ENCODE measurements around the gene RMND5B. TPM values are rescaled to one million over a fixed set of nuclear protein-coding genes. Genes with fewer than 3 reads are reported as not detected.
"Not testable (repeated sequence)": the region's sequence is repeated elsewhere in the genome, so short reads cannot be mapped to it uniquely, and the experiment has no call there.

Gene RMND5B, protein sequence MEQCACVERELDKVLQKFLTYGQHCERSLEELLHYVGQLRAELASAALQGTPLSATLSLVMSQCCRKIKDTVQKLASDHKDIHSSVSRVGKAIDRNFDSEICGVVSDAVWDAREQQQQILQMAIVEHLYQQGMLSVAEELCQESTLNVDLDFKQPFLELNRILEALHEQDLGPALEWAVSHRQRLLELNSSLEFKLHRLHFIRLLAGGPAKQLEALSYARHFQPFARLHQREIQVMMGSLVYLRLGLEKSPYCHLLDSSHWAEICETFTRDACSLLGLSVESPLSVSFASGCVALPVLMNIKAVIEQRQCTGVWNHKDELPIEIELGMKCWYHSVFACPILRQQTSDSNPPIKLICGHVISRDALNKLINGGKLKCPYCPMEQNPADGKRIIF
- total RNA-seq, result 1 to 10 TPM; 3.7 to 5.6 TPM

GRCh38 chr5:178130576-178131445 is at the start of gene RMND5B:
Gene RMND5B (plus strand): TSS chr5:178131014. CDS start chr5:178138120, 7,106 bp downstream.
- ATAC-seq (peak; percentile 81), DNase-seq (peak; percentile 77)
- CTCF ChIA-PET, result interaction anchor here (1.0 to 3.5 kb wide), 3 partner anchors 11 to 15 kb away, joined by 3 to 28 read pairs (median 3); no protein-coding TSS in a partner anchor
- peaks cover 9% of the 10 kb centered on the region for H3K4me1 Mint-ChIP-seq
- H3K36me3 Mint-ChIP-seq, result peaks cover 4% of the 10 kb centered on the region
- H3K27ac Mint-ChIP-seq, result peak within 1 kb of the TSS; percentile 57
- peaks cover 5% of the 10 kb centered on the region for H3K27me3 Mint-ChIP-seq
- H3K4me3 Mint-ChIP-seq, result peak within 1 kb of the TSS; percentile 59
- H3K9me3 Mint-ChIP-seq (ENCODE audit: low read depth), result no peaks in the 10 kb centered on the region

- H3K4me3 Mint-ChIP-seq, result no peak overlapping the region
- ATAC-seq (no peak), DNase-seq (no peak)
- no peak overlapping the region for H3K27ac Mint-ChIP-seq
- no peaks in the 10 kb centered on the region for H3K36me3 Mint-ChIP-seq
- peaks cover 10% of the 10 kb centered on the region for H3K27me3 Mint-ChIP-seq
- no peaks in the 10 kb centered on the region for H3K9me3 Mint-ChIP-seq (ENCODE audit: low read depth)
- H3K4me1 Mint-ChIP-seq, result no peaks in the 10 kb centered on the region
- CTCF ChIA-PET, result no interaction called here
Measured at GRCh38 chr5:178081571-178082243, 49.1 kb upstream of the RMND5B start.

GRCh38 chr5:178083922-178084321 is 46.9 kb upstream of the RMND5B start:
- Mint-ChIP-seq H3K9me3 (ENCODE audit: low read depth) (no peaks in the 10 kb centered on the region), H3K27ac (no peak overlapping the region), H3K4me3 (no peak overlapping the region), H3K27me3 (peaks cover 8% of the 10 kb centered on the region), H3K4me1 (no peaks in the 10 kb centered on the region), H3K36me3 (no peaks in the 10 kb centered on the region)
- ATAC-seq, result no peak
- CTCF ChIA-PET, result no interaction called here
- DNase-seq, result no peak

GRCh38 chr5:178085316-178085715 is 45.5 kb upstream of the RMND5B start:
- H3K9me3 Mint-ChIP-seq (ENCODE audit: low read depth), result no peaks in the 10 kb centered on the region
- no peaks in the 10 kb centered on the region for H3K4me1 Mint-ChIP-seq
- H3K36me3 Mint-ChIP-seq, result no peaks in the 10 kb centered on the region
- H3K27ac Mint-ChIP-seq, result no peak overlapping the region
- CTCF ChIA-PET, result no interaction called here
- H3K4me3 Mint-ChIP-seq, result no peak overlapping the region
- DNase-seq, result no peak
- peaks cover 11% of the 10 kb centered on the region for H3K27me3 Mint-ChIP-seq
- no peak for ATAC-seq

- ATAC-seq (no peak), DNase-seq (no peak)
- Mint-ChIP-seq H3K9me3 (ENCODE audit: low read depth) (peaks cover under 1% of the 10 kb centered on the region), H3K27me3 (peaks cover 11% of the 10 kb centered on the region), H3K4me1 (peaks cover 3% of the 10 kb centered on the region), H3K27ac (no peak overlapping the region), H3K36me3 (no peaks in the 10 kb centered on the region), H3K4me3 (no peak overlapping the region)
- CTCF ChIA-PET, result no interaction called here
Measured at GRCh38 chr5:178086266-178086665, 44.5 kb upstream of the RMND5B start.

DNA sequence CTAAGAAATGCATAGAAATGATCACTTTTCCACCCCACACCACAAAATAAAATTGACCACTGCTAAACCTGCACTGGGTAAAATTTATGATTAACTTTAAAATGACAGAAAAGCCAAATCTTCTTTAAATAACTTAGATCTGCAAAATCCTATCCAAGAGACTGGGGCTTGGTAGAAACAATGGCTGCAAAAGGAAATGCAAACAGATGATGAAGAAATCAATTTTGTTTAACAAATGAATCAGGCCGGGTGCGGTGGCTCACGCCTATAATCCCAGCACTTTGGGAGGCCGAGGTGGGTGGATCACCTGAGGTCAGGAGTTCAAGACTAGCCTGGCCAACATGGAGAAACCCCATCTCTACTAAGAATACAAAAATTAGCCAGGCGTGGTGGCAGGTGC is 43.6 kb upstream of the RMND5B start:
- not testable (repeated sequence) for H3K36me3 Mint-ChIP-seq; H3K27ac Mint-ChIP-seq; DNase-seq; H3K4me3 Mint-ChIP-seq; H3K4me1 Mint-ChIP-seq; H3K9me3 Mint-ChIP-seq (ENCODE audit: low read depth); ATAC-seq
- CTCF ChIA-PET, result interaction anchor here (1.3 kb wide), 1 partner anchor 11 kb away, joined by 3 read pairs; no protein-coding TSS in a partner anchor
- H3K27me3 Mint-ChIP-seq, result peaks cover 11% of the 10 kb centered on the region

GRCh38 chr5:178090856-178091255 is 40.0 kb upstream of the RMND5B start:
- DNase-seq (no peak), ATAC-seq (no peak)
- Mint-ChIP-seq H3K9me3 (ENCODE audit: low read depth) (peaks cover 7% of the 10 kb centered on the region), H3K27me3 (peaks cover 8% of the 10 kb centered on the region), H3K27ac (no peak overlapping the region), H3K4me1 (peaks cover 9% of the 10 kb centered on the region), H3K36me3 (peaks cover 2% of the 10 kb centered on the region), H3K4me3 (no peak overlapping the region)
- CTCF ChIA-PET, result interaction anchor here (1.3 to 2.4 kb wide), 3 partner anchors 14 to 30 kb away, joined by 4 to 13 read pairs (median 9); no protein-coding TSS in a partner anchor

DNA sequence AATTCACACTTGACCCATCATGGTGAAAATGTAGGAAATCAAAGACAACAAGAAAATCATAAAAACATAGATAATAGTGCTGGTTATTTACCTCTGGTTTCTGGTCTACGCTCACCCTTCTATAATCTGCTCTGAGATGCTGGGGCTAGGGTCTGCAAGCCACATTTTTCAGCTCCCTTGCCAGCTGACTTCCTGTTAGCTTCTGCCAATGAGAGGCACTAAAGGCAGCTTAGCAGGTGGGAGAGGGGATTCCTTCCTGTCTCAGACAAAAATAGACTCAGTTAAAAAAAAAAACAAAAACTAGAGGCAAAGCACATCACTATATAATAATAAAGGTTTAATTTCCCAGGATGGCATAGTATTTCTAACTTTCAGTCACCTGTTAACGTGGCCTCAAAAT is 37.7 kb upstream of the RMND5B start:
- H3K36me3 Mint-ChIP-seq, result peaks cover 2% of the 10 kb centered on the region
- peaks cover 6% of the 10 kb centered on the region for H3K27me3 Mint-ChIP-seq
- peaks cover 9% of the 10 kb centered on the region for H3K4me1 Mint-ChIP-seq
- no peak overlapping the region for H3K4me3 Mint-ChIP-seq
- DNase-seq, result no peak
- no peak for ATAC-seq
- peaks cover 7% of the 10 kb centered on the region for H3K9me3 Mint-ChIP-seq (ENCODE audit: low read depth)
- CTCF ChIA-PET, result interaction anchor here (0.7 kb wide), 3 partner anchors 11 to 214 kb away, joined by 3 to 4 read pairs (median 4); no protein-coding TSS in a partner anchor
- H3K27ac Mint-ChIP-seq, result no peak overlapping the region

- DNase-seq, result no peak
- CTCF ChIA-PET, result no interaction called here
- H3K4me3 Mint-ChIP-seq, result no peak overlapping the region
- ATAC-seq, result no peak
- H3K36me3 Mint-ChIP-seq, result peaks cover 2% of the 10 kb centered on the region
- H3K4me1 Mint-ChIP-seq, result peaks cover 9% of the 10 kb centered on the region
- peaks cover 7% of the 10 kb centered on the region for H3K9me3 Mint-ChIP-seq (ENCODE audit: low read depth)
- H3K27me3 Mint-ChIP-seq, result peaks cover 4% of the 10 kb centered on the region
- no peak overlapping the region for H3K27ac Mint-ChIP-seq
Measured at GRCh38 chr5:178094345-178094744, 36.5 kb upstream of the RMND5B start.

DNA sequence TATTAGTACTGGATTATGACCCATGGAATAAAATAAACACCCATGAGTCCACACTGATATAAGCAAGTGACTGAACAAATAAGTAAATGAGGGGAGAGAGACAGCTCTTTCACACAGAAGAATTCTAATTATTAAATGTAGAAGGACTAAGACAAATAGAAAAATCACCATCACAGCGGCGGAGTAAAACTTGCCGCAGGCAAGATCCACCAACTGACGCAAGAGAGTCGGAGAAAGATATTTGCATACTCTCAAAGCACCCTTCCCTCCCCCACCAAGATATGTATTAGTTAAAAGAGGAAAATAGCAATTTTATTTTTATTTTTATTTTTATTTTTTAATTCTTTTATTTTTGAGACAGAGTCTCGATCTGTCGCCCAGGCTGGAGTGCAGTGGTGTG is 32.1 kb upstream of the RMND5B start:
- Mint-ChIP-seq H3K36me3 (no peaks in the 10 kb centered on the region), H3K4me3 (no peak overlapping the region), H3K27me3 (no peaks in the 10 kb centered on the region), H3K4me1 (peaks cover 7% of the 10 kb centered on the region), H3K27ac (no peak overlapping the region), H3K9me3 (ENCODE audit: low read depth) (no peaks in the 10 kb centered on the region)
- DNase-seq (no peak), ATAC-seq (no peak)
- CTCF ChIA-PET, result no interaction called here

GRCh38 chr5:178103612-178104011 is 27.2 kb upstream of the RMND5B start:
- Mint-ChIP-seq H3K27me3 (peaks cover 14% of the 10 kb centered on the region), H3K9me3 (ENCODE audit: low read depth) (no peaks in the 10 kb centered on the region), H3K4me1 (peaks cover under 1% of the 10 kb centered on the region), H3K36me3 (no peaks in the 10 kb centered on the region), H3K4me3 (no peak overlapping the region), H3K27ac (no peak overlapping the region)
- DNase-seq, result no peak
- no peak for ATAC-seq
- CTCF ChIA-PET, result no interaction called here

- Mint-ChIP-seq H3K36me3 (no peaks in the 10 kb centered on the region), H3K27ac (no peak overlapping the region), H3K4me3 (no peak overlapping the region), H3K27me3 (peaks cover 14% of the 10 kb centered on the region), H3K4me1 (peaks cover 1% of the 10 kb centered on the region), H3K9me3 (ENCODE audit: low read depth) (no peaks in the 10 kb centered on the region)
- ATAC-seq, result no peak
- CTCF ChIA-PET, result interaction anchor here (0.7 kb wide), 1 partner anchor 11 kb away, joined by 4 read pairs; no protein-coding TSS in a partner anchor
- no peak for DNase-seq
Measured at GRCh38 chr5:178104492-178104891, 26.3 kb upstream of the RMND5B start.

DNA sequence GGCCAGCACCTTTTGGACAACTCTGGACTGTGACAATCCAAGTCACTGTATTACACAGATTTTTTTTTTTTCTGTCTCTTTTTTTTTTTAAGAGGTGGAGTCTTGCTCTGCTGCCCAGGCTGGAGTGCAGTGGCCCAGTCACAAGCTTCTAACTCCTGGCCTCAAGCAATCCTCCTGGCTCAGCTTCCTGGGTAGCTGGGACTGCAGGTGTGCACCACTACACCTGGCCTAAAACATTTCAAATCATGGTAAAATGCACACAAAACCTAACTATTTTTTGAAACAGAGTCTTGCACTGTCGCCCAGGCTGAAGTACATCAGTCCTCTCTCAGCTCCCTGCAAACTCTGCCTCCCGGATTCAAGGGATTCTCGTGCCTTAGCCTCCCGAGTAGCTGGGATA is 24.7 kb upstream of the RMND5B start:
- Mint-ChIP-seq H3K27ac (no peak overlapping the region), H3K4me3 (no peak overlapping the region), H3K9me3 (ENCODE audit: low read depth) (no peaks in the 10 kb centered on the region), H3K27me3 (peaks cover 23% of the 10 kb centered on the region), H3K36me3 (no peaks in the 10 kb centered on the region), H3K4me1 (peaks cover 1% of the 10 kb centered on the region)
- ATAC-seq (no peak), DNase-seq (no peak)
- CTCF ChIA-PET, result interaction anchor here (1.0 to 3.2 kb wide), 2 partner anchors 11 to 14 kb away, joined by 3 to 17 read pairs; no protein-coding TSS in a partner anchor

All from activated CD8-positive, alpha-beta memory T cell treated with anti-CD3 and anti-CD28 coated beads, Interleukin-2, amount 10 ng/mL, durations not matched to agents 7 days and 5 days (primary cell).